NCI-H345 (cell line): ENCODE data around the gene GNG14.
"Not testable (repeated sequence)": the region's sequence is repeated elsewhere in the genome, so short reads cannot be mapped to it uniquely, and the experiment has no call there.

Source experiments
- DNase-seq: peaks from one replicate; lab custom pipeline; 2025; lab: John Stamatoyannopoulos, UW

The GNG14 gene

DNA sequence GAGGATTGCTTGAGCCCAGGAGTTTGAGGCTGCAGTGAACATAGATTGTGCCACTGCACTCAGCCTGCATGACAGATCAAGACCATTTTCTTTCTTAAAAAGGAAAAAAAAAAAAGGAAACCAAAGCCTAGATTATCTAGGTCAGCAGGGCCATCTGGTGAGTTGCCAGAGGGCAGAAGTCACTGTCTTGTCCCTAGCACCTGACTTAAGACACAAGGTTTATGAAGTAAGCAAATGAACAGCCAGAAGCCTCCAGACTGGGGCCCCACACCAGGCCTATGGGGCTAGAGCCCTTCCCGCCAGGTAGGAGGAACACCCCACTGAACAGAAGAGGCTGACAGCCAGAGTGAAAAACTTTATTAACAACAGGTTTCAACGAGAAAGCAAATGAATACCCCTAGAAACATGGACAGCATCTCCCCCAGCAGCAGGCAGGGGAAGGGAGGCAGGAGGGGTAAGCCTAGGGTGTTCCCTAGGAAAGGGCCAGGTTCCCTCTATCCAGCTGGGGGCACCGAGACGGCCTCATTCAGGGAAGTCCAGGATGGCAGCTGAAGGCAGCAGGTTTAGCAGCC is 20.0 kb upstream of the GNG14 start:
- no peak for DNase-seq

DNA sequence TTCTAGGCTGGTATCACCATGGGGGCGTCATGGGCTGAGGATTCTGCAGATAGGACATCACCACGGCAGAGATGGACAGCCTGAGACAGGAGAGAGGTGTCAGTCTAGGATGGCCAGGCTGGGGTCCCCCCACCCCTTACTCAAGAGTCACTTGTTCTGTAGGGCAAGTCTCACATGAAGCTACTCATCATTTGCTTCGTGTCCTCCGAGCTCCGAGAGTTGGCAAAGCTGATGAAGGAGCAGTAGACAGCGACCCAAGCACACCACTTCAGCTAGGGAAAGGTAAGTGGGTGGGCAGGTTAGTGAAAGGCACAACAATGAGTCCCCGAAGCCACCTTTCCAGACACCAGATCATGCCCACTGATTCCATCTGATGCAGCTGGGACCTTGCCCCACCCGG is 19.5 kb upstream of the GNG14 start:
- DNase-seq: no peak

- DNase-seq: peak; percentile 15
Observed at GRCh38 chr19:12668932-12669269, 18.9 kb upstream of the GNG14 start.

- peak; percentile 41 for DNase-seq
Observed at GRCh38 chr19:12669270-12670158, 18.3 kb upstream of the GNG14 start.

GRCh38 chr19:12670159-12670928 is 17.5 kb upstream of the GNG14 start:
- no peak for DNase-seq

GRCh38 chr19:12672744-12673143 is 15.1 kb upstream of the GNG14 start:
- DNase-seq: no peak

DNA sequence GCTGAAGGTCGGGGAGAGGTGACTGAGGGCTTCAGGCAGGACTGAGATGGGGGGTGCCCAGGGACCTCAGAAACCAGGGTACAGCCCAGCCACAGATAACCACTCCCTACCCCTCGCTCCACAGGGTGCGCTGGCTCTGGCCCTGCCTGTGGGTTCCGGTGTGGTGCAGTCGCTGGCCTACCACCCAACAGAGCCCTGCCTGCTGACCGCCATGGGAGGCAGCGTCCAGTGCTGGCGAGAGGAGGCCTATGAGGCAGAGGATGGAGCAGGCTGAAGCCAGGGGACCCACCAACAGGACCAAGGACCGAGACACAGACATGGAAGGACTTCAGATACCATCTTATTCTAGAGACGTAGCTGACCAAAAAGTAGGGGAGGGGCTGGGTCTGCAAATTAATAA is 12.4 kb upstream of the GNG14 start:
- DNase-seq: no peak

- no peak for DNase-seq
Observed at GRCh38 chr19:12675940-12676339, 11.9 kb upstream of the GNG14 start.

GRCh38 chr19:12676384-12676792 is 11.4 kb upstream of the GNG14 start:
- DNase-seq: peak; percentile 25

DNA sequence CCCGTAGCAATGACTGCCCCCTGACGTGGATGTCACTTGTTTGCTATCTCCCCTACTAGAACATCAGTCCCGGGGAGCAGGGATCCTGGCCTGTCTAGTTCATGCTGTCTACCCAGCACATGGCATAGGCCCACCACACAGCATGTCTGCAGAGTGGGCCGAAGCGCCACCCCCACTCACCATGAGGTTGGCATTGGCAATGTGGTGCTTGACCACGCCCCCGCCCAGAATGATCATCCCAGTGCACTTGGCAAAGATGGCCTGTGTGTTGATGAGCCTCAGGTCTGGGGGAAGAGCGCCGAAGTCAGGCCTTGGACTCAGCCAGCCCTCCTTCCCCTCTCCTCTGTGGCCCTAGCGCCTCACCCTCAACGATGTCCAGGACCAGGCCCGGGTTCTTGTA is 10.9 kb upstream of the GNG14 start:
- DNase-seq: no peak

DNA sequence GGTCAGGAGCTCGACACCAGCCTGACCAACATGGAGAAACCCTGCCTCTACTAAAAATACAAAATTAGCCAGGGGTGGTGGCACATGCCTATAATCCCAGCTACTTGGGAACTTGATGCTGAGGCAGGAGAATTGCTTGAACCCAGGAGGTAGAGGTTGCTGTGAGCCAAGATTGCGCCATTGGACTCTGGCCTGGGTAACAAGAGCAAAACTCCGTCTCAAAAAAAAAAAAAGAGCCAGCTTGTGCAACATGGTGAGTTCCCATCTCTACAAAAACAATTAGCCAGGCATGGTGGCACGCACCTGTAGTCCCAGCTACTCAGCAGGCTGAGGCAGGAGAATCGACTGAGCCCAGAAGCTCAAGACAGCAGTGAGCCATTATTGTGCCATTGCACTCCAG is 9.8 kb upstream of the GNG14 start:
- not testable (repeated sequence) for DNase-seq

- DNase-seq: no peak
Observed at GRCh38 chr19:12680034-12680433, 7.8 kb upstream of the GNG14 start.

- peak; percentile 82 for DNase-seq
Observed at GRCh38 chr19:12681074-12681987, 6.5 kb upstream of the GNG14 start, which contains the start of gene DHPS. DHPS (minus strand) TSS chr19:12681880; CDS start chr19:12681766, 114 bp downstream.

DNA sequence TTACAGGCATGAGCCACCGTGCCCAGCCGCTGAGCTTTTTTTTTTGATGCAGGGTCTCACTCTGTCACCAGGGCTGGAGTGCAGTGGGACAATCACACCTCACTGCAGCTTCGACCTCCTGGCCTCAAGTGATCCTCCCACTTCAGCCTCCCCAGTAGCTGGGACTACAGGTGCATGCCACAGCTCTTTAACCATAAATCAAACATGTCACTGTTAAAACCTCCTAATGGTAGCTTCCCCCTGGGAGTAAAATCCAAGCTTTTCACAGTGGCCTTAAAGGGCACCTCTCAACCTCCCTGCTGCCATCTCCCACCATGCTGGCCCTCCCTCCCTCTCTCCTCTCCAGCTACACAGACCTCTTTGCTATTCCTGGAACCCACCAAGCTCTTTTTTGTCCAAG is 2.0 kb upstream of the GNG14 start:
- no peak for DNase-seq

DNA sequence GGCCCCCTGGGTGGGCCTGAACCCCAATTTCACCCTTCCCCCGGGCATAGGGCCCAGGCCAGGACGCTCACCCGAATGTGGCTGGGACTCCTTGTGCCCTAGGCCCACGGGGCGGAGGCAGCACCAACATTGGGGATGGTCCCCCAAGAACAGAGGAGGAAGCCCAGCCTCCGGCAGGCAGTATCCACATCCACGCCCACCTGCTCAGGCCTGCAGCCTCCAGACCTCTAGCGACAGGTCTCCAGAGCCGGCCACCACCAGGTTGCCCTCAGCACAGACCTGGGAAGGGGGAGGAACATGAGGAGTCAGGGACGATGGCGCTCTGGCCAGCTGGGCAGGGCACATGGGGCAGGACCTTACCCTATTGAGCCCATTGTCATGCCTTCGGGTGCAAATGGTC is 1.2 kb downstream of the GNG14 start:
- DNase-seq: no peak

GRCh38 chr19:12689581-12690216 is 1.9 kb downstream of the GNG14 start:
- no peak for DNase-seq

GRCh38 chr19:12692960-12693359 is 5.2 kb downstream of the GNG14 start:
- no peak for DNase-seq

GRCh38 chr19:12694641-12695040 is 6.8 kb downstream of the GNG14 start:
- DNase-seq: no peak

GRCh38 chr19:12695096-12695495 is 7.3 kb downstream of the GNG14 start:
- no peak for DNase-seq

DNA sequence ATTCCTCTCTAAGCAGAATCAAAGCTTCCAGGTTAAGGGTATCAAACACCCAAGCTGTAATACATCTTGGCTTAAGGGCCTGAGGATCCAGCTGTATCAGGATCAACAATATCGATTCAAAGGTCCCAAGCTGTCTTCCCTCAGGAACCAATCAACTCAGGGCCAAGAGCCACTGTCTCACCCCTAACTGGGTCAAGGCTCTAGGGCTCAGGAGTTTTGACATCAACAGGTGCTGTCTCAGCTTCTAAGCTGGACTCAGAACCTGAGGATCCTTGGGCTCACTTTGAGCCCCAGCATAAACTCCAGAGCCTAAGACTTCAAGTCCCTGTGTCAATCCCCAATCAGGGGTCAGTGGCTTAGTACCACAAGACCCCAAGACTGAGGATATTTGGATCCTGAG is 7.7 kb downstream of the GNG14 start:
- no peak for DNase-seq

DNA sequence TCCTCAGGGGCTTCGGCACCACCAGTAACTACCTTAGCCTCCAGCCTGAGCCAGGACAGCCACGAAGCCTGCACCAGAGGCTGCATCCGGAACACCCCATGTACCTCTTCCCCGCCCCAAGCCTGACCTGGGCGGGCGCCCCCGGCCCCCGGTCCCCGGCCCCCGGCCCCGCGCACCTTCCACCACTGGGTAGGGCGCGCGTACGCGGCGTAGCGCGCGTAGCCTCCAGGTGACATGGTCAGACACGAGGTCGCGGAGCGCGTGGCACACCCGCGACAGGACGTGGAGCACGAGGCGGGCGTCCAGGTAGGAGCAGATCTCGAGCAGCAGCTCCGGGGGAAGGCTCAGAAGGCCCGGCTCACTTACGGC is 8.2 kb downstream of the GNG14 start:
- no peak for DNase-seq
